ENCODE data around the gene GPATCH8. TPM values are rescaled to one million over a fixed set of nuclear protein-coding genes. Genes with fewer than 3 reads are reported as not detected.

Gene GPATCH8
- total and polyA plus RNA-seq, 2 of the 8 experiments (the other 6 are each of a cell fraction or from before 2014, with no cell fraction given) = 20.5 to 58.1 TPM

DNA sequence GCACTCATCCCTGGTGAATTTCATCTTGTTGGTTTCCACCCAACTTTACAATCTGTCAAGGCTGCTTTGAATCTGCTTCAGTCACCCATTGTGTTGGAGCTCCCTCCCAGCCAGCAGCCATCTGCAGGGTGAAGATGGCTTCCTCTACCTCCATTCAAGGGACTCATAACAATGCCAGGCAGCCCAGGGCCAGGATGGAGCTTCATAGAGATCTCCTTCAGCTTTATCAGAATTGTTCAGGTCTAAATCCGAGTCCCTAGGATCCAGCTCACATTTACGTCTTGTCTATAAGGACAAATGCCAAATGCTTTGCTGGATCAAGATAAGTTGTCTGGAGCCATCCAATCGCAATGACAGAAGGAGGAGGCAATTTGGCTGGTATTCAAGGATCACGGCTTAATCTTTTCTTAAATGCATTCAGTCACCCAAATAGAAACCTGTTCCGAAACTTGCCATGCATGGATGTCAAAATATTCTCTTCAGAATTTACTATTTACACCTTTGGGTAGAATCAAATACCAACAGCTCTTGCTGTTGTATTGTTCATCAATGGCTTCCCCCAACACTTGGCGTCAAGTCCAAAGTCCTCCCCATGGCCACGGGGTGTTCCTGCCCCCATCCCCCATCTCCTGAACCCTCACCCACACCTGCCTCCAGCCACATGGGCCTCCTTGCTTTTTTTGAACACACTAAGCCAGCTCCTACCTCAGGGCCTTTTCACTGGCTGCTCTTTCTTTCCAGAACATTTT is 135.8 kb downstream of the GPATCH8 start (continued):
- TF ChIP-seq RNF2 (IDR thresholded peaks at IDR 0.05; ENCODE audit: borderline replicate concordance, low read depth, low read length, missing control alignments, poor library complexity, severe bottlenecking) = no peak
- TF ChIP-seq, protein P1, sequence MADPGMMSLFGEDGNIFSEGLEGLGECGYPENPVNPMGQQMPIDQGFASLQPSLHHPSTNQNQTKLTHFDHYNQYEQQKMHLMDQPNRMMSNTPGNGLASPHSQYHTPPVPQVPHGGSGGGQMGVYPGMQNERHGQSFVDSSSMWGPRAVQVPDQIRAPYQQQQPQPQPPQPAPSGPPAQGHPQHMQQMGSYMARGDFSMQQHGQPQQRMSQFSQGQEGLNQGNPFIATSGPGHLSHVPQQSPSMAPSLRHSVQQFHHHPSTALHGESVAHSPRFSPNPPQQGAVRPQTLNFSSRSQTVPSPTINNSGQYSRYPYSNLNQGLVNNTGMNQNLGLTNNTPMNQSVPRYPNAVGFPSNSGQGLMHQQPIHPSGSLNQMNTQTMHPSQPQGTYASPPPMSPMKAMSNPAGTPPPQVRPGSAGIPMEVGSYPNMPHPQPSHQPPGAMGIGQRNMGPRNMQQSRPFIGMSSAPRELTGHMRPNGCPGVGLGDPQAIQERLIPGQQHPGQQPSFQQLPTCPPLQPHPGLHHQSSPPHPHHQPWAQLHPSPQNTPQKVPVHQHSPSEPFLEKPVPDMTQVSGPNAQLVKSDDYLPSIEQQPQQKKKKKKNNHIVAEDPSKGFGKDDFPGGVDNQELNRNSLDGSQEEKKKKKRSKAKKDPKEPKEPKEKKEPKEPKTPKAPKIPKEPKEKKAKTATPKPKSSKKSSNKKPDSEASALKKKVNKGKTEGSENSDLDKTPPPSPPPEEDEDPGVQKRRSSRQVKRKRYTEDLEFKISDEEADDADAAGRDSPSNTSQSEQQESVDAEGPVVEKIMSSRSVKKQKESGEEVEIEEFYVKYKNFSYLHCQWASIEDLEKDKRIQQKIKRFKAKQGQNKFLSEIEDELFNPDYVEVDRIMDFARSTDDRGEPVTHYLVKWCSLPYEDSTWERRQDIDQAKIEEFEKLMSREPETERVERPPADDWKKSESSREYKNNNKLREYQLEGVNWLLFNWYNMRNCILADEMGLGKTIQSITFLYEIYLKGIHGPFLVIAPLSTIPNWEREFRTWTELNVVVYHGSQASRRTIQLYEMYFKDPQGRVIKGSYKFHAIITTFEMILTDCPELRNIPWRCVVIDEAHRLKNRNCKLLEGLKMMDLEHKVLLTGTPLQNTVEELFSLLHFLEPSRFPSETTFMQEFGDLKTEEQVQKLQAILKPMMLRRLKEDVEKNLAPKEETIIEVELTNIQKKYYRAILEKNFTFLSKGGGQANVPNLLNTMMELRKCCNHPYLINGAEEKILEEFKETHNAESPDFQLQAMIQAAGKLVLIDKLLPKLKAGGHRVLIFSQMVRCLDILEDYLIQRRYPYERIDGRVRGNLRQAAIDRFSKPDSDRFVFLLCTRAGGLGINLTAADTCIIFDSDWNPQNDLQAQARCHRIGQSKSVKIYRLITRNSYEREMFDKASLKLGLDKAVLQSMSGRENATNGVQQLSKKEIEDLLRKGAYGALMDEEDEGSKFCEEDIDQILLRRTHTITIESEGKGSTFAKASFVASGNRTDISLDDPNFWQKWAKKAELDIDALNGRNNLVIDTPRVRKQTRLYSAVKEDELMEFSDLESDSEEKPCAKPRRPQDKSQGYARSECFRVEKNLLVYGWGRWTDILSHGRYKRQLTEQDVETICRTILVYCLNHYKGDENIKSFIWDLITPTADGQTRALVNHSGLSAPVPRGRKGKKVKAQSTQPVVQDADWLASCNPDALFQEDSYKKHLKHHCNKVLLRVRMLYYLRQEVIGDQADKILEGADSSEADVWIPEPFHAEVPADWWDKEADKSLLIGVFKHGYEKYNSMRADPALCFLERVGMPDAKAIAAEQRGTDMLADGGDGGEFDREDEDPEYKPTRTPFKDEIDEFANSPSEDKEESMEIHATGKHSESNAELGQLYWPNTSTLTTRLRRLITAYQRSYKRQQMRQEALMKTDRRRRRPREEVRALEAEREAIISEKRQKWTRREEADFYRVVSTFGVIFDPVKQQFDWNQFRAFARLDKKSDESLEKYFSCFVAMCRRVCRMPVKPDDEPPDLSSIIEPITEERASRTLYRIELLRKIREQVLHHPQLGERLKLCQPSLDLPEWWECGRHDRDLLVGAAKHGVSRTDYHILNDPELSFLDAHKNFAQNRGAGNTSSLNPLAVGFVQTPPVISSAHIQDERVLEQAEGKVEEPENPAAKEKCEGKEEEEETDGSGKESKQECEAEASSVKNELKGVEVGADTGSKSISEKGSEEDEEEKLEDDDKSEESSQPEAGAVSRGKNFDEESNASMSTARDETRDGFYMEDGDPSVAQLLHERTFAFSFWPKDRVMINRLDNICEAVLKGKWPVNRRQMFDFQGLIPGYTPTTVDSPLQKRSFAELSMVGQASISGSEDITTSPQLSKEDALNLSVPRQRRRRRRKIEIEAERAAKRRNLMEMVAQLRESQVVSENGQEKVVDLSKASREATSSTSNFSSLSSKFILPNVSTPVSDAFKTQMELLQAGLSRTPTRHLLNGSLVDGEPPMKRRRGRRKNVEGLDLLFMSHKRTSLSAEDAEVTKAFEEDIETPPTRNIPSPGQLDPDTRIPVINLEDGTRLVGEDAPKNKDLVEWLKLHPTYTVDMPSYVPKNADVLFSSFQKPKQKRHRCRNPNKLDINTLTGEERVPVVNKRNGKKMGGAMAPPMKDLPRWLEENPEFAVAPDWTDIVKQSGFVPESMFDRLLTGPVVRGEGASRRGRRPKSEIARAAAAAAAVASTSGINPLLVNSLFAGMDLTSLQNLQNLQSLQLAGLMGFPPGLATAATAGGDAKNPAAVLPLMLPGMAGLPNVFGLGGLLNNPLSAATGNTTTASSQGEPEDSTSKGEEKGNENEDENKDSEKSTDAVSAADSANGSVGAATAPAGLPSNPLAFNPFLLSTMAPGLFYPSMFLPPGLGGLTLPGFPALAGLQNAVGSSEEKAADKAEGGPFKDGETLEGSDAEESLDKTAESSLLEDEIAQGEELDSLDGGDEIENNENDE (IDR thresholded peaks at IDR 0.05; ENCODE audit: insufficient replicate concordance, low read length) = no peak

All from H1 (cell line).